Measurements from ENCODE around the gene RBPMS2. TPM values are rescaled to one million over a fixed set of nuclear protein-coding genes. Genes with fewer than 3 reads are reported as not detected.

The RBPMS2 gene
- total RNA-seq, 1 experiment from 2014 or later = 0.16 TPM

GRCh38 chr15:64762546-64762945 lies 12.8 kb downstream of the RBPMS2 start:
- Mint-ChIP-seq H3K4me3 (ENCODE audit: unreplicated experiment) (no peak overlapping the region), H3K27me3 (ENCODE audit: insufficient read depth, unreplicated experiment) (no peaks in the 10 kb centered on the region), H3K9me3 (ENCODE audit: unreplicated experiment) (no peaks in the 10 kb centered on the region), H3K36me3 (ENCODE audit: insufficient read depth, unreplicated experiment) (no peaks in the 10 kb centered on the region), H3K27ac (ENCODE audit: low read depth, unreplicated experiment) (no peak overlapping the region), H3K4me1 (ENCODE audit: insufficient read depth, unreplicated experiment) (no peaks in the 10 kb centered on the region)
- ChIA-PET POLR2A (no interaction called here), CTCF (interaction anchor here (0.9 kb wide), 1 partner anchor 47 kb away, joined by 4 read pairs; no protein-coding TSS in a partner anchor)
- no peak for TF ChIP-seq CTCF (IDR thresholded peaks at IDR 0.05; ENCODE audit: unreplicated experiment)
- intact Hi-C loops (cut with micrococcal nuclease) = no loop called here
- no TSS peak for BruUV-seq (replicated peaks)
- DNase-seq (ENCODE audit: unreplicated experiment) = no peak

- intact Hi-C loops (cut with micrococcal nuclease) = no loop called here
- TF ChIP-seq CTCF (IDR thresholded peaks at IDR 0.05; ENCODE audit: unreplicated experiment) = no peak
- Mint-ChIP-seq H3K27me3 (ENCODE audit: insufficient read depth, unreplicated experiment) (no peaks in the 10 kb centered on the region), H3K9me3 (ENCODE audit: unreplicated experiment) (no peaks in the 10 kb centered on the region), H3K4me3 (ENCODE audit: unreplicated experiment) (no peak overlapping the region), H3K4me1 (ENCODE audit: insufficient read depth, unreplicated experiment) (no peaks in the 10 kb centered on the region), H3K27ac (ENCODE audit: low read depth, unreplicated experiment) (no peak overlapping the region), H3K36me3 (ENCODE audit: insufficient read depth, unreplicated experiment) (no peaks in the 10 kb centered on the region)
- BruUV-seq (replicated peaks) = no TSS peak
- DNase-seq (ENCODE audit: unreplicated experiment) = no peak
- CTCF ChIA-PET = no interaction called here
- POLR2A ChIA-PET = no interaction called here
Measured at GRCh38 chr15:64761156-64761555, 14.2 kb downstream of the RBPMS2 start.

GRCh38 chr15:64760056-64760455 lies 15.3 kb downstream of the RBPMS2 start:
- intact Hi-C loops (cut with micrococcal nuclease) = no loop called here
- CTCF ChIA-PET = no interaction called here

GRCh38 chr15:64755427-64755940 lies 19.9 kb downstream of the RBPMS2 start:
- intact Hi-C loops (cut with micrococcal nuclease) = no loop called here
- ChIA-PET POLR2A (no interaction called here), CTCF (no interaction called here)
- TF ChIP-seq CTCF (IDR thresholded peaks at IDR 0.05; ENCODE audit: unreplicated experiment) = no peak
- no peak overlapping the region for H3K27ac Mint-ChIP-seq (ENCODE audit: low read depth, unreplicated experiment)
- no TSS peak for BruUV-seq (replicated peaks)
- H3K4me1 Mint-ChIP-seq (ENCODE audit: insufficient read depth, unreplicated experiment) = no peaks in the 10 kb centered on the region
- no peak overlapping the region for H3K4me3 Mint-ChIP-seq (ENCODE audit: unreplicated experiment)
- no peaks in the 10 kb centered on the region for H3K27me3 Mint-ChIP-seq (ENCODE audit: insufficient read depth, unreplicated experiment)
- no peaks in the 10 kb centered on the region for H3K36me3 Mint-ChIP-seq (ENCODE audit: insufficient read depth, unreplicated experiment)
- no peaks in the 10 kb centered on the region for H3K9me3 Mint-ChIP-seq (ENCODE audit: unreplicated experiment)
- no peak for DNase-seq (ENCODE audit: unreplicated experiment)

More at GRCh38 chr15:64760056-64760455, 15.3 kb downstream of the RBPMS2 start:
- no peaks in the 10 kb centered on the region for H3K9me3 Mint-ChIP-seq (ENCODE audit: unreplicated experiment)
- no peak for TF ChIP-seq CTCF (IDR thresholded peaks at IDR 0.05; ENCODE audit: unreplicated experiment)
- POLR2A ChIA-PET = no interaction called here
- no peak overlapping the region for H3K27ac Mint-ChIP-seq (ENCODE audit: low read depth, unreplicated experiment)
- H3K36me3 Mint-ChIP-seq (ENCODE audit: insufficient read depth, unreplicated experiment) = no peaks in the 10 kb centered on the region
- H3K4me1 Mint-ChIP-seq (ENCODE audit: insufficient read depth, unreplicated experiment) = no peaks in the 10 kb centered on the region
- BruUV-seq (replicated peaks) = no TSS peak
- no peak overlapping the region for H3K4me3 Mint-ChIP-seq (ENCODE audit: unreplicated experiment)
- no peaks in the 10 kb centered on the region for H3K27me3 Mint-ChIP-seq (ENCODE audit: insufficient read depth, unreplicated experiment)
- no peak for DNase-seq (ENCODE audit: unreplicated experiment)

All from MCF 10A (cell line).